ENCODE results near the gene DTX4. TPM values are rescaled to one million over a fixed set of nuclear protein-coding genes. Genes with fewer than 3 reads are reported as not detected.

DTX4 gene
- 0.14 and 0.53 TPM in 2 replicates for total RNA-seq

DNA sequence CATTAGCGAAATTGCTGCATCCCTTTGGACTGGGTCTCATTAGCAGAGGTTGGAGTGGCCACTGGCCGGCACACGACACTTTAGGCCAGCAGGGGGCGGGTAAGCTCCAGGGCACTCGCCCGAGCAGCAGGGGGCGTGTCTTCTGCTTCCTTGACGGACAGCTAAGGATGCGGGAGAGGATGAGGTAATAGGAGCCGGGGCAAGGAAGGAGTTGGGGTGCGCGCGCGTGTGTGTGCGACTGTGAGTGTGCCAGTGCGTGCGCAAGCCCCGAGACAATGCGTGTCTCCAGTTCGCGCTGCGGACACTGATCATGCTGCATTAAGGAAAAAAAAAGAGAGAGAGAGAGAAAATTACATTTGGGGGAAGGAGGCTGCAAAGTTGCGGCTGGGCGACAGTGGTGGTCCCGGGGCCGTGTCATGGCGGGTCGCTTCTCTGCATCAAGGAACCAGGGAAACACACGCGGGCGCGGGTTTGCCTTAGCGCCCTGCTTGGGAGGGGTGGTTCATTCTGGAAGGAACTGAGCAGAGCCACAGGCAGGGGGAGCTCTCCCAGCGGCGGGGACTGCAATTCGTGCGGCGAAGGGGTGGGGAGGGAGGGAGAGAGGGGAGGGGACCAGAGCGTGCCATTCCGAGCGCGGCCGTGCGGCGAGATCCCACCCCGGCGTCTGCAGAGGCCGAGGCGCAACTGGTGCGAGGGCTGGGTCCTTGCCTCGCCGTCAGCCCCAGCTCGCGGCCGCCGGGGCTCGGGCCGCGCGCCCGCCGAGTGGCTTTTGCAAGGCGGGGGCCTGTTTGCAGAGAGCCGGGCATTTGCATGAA lies at the start of gene DTX4:
Gene DTX4, plus strand, starts transcription at position 625 of the 815 bp plus-strand sequence. CDS start 464 bp downstream, outside the sequence.

DNA sequence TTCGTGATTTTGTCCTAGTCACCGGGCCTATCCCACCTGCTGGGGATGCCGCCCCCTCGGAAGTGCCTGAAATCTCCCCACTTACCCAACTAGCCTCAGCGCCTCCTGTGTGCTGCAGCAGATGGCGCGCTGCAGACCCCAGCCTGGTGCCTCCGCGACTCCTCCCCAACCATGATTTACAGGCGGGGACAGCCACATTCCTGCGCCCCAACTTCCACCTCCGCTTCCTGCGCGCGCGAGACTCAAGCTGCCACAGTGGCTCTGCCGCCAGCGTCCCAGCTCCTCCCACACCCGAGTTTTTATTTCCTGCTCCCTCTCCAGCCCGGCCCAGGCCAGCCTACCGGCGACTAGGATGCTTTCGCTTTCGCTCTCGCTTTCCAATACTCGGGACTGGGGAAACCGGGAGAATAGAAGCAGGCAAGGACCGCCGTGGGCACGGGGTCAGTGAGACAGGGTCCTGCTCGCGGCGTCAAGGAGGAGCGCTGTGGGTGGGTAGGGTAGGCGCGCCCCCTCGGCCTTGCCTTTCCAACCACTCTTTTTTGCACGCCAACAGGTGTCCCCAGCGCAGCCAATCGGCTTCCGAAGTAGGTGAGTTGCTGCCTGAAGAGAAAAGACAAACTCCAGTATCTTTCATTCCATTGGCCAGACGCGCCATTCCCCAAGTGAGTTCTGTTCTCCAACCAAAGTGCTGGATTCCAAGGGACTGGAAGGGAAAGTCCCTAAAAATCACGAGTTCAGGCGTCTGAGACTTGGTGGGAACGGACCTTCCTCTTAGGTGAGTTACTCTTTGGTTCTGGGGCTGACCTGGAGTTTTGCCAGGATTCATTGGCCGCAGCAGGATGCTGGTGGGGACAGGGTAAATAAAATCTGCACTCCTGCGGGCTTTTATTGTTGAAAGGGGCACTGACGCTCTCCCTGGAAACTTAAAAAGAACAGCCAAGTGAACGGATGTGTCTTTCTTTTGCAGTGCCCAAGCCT lies 29.1 kb upstream of the DTX4 start, which contains the start of gene FAM111A:
Gene FAM111A, plus strand, starts transcription at position 327 of the 978 bp plus-strand sequence. CDS start 6,017 bp downstream, outside the sequence.

GRCh38 chr11:59212744-59213631 lies 41.1 kb downstream of the DTX4 start, which contains the start of gene MPEG1:
Gene MPEG1 (minus strand): TSS chr11:59212927. CDS start chr11:59212865, 62 bp downstream.

Small RNA genes lying within 50 kb of the gene (small RNA-seq; reads per million reads assigned to genes)
- not detected for gene RN7SL42P

Other genes starting within 250 kb of the DTX4 start
- not detected in 2 replicates for gene GLYATL1, start 232.6 kb upstream of the DTX4 start, total RNA-seq
- gene GLYATL1B, start 85.8 kb upstream of the DTX4 start, total RNA-seq, result not detected in 2 replicates
- gene FAM111B, start 64.9 kb upstream of the DTX4 start, total RNA-seq, result 29.9 and 40.4 TPM in 2 replicates
- 73.5 and 98.7 TPM in 2 replicates for gene FAM111A, start 29.3 kb upstream of the DTX4 start, total RNA-seq
- gene MPEG1, start 40.8 kb downstream of the DTX4 start, total RNA-seq, result not detected in 2 replicates
- not detected in 2 replicates for gene OR5AN1, start 186.8 kb downstream of the DTX4 start, total RNA-seq

Measured in thoracic aorta endothelial cell (primary cell).